Liver (tissue), 3 donors: Measurements from ENCODE around the gene TMEM223.

ENCODE experiments used
- FOXA1 ChIP-seq: IDR thresholded peaks from 2 replicates; pipeline ENCODE4 v1.6.1; 2016; ENCODE audit warnings: antibody characterized with exemption
- FOXA2 ChIP-seq: IDR thresholded peaks from 2 replicates; pipeline ENCODE4 v1.6.1; 2016; ENCODE audit warnings: antibody characterized with exemption
- GABPA ChIP-seq, 2 donors: IDR thresholded peaks in 1 of 2; conservative IDR thresholded peaks in 1 of 2; 2 replicates each; pipeline ENCODE4 v1.6.1; 2016; ENCODE audit warnings: antibody characterized with exemption in 2 of 2, mild to moderate bottlenecking in 1 of 2, moderate library complexity in 1 of 2
- JUND ChIP-seq, 2 donors: IDR thresholded peaks; 2 replicates each; pipeline ENCODE4 v1.6.1; 2016; ENCODE audit warnings: antibody characterized with exemption in 2 of 2
- NR2F2 ChIP-seq: IDR thresholded peaks from 2 replicates; pipeline ENCODE4 v1.6.1; 2016; ENCODE audit warnings: antibody characterized with exemption
- SP1 ChIP-seq: IDR thresholded peaks from 2 replicates; pipeline ENCODE4 v1.6.1; 2018; ENCODE audit warnings: antibody characterized with exemption, mild to moderate bottlenecking
- YY1 ChIP-seq: IDR thresholded peaks from 2 replicates; pipeline ENCODE4 v1.6.1; 2016; ENCODE audit warnings: antibody characterized with exemption, mild to moderate bottlenecking
- TF ChIP-seq, protein P1 (sequence below): fragments of 150-350 bp; IDR thresholded peaks from 2 replicates; pipeline ENCODE4 v1.5.1; 2017; ENCODE audit warnings: improper control_type of control experiment, low read depth, low read length; ENCODE audit not compliant: missing input control
- TF ChIP-seq, protein P2 (sequence below): IDR thresholded peaks from 2 replicates; pipeline ENCODE4 v1.6.1; 2016; ENCODE audit warnings: antibody characterized with exemption
- TF ChIP-seq, protein P3 (sequence below): IDR thresholded peaks from 2 replicates; pipeline ENCODE4 v1.6.1; 2016; ENCODE audit warnings: antibody characterized with exemption, mild to moderate bottlenecking
- donor health status: healthy.
- donor health status: healthy.

DNA sequence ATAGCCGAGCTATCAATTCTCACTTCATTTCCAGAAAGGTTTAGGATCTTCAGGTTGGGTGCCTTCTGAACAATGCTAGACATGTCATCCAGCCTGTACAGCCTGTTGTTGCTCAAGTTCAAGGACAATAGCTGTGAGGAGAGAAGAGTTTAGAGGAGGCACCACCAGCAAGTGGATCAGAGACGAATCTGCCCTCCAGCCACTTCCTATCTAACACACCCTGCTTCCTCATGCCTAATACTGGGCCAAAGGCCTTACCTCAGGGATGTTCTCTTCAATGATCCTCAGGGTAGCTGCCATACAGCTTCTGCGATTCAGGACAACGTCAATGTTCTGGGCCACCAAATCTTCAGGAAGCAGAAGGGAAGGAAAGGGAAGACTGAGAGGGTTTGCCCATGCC, 9.3 kb upstream of the TMEM223 start:
- TF ChIP-seq, protein P1, sequence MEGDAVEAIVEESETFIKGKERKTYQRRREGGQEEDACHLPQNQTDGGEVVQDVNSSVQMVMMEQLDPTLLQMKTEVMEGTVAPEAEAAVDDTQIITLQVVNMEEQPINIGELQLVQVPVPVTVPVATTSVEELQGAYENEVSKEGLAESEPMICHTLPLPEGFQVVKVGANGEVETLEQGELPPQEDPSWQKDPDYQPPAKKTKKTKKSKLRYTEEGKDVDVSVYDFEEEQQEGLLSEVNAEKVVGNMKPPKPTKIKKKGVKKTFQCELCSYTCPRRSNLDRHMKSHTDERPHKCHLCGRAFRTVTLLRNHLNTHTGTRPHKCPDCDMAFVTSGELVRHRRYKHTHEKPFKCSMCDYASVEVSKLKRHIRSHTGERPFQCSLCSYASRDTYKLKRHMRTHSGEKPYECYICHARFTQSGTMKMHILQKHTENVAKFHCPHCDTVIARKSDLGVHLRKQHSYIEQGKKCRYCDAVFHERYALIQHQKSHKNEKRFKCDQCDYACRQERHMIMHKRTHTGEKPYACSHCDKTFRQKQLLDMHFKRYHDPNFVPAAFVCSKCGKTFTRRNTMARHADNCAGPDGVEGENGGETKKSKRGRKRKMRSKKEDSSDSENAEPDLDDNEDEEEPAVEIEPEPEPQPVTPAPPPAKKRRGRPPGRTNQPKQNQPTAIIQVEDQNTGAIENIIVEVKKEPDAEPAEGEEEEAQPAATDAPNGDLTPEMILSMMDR, result no peak
- no peak for TF ChIP-seq FOXA1
- TF ChIP-seq, protein P2, sequence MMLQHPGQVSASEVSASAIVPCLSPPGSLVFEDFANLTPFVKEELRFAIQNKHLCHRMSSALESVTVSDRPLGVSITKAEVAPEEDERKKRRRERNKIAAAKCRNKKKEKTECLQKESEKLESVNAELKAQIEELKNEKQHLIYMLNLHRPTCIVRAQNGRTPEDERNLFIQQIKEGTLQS, result no peak
- TF ChIP-seq JUND (IDR thresholded peaks at IDR 0.05), result no peak
- TF ChIP-seq, protein P3, sequence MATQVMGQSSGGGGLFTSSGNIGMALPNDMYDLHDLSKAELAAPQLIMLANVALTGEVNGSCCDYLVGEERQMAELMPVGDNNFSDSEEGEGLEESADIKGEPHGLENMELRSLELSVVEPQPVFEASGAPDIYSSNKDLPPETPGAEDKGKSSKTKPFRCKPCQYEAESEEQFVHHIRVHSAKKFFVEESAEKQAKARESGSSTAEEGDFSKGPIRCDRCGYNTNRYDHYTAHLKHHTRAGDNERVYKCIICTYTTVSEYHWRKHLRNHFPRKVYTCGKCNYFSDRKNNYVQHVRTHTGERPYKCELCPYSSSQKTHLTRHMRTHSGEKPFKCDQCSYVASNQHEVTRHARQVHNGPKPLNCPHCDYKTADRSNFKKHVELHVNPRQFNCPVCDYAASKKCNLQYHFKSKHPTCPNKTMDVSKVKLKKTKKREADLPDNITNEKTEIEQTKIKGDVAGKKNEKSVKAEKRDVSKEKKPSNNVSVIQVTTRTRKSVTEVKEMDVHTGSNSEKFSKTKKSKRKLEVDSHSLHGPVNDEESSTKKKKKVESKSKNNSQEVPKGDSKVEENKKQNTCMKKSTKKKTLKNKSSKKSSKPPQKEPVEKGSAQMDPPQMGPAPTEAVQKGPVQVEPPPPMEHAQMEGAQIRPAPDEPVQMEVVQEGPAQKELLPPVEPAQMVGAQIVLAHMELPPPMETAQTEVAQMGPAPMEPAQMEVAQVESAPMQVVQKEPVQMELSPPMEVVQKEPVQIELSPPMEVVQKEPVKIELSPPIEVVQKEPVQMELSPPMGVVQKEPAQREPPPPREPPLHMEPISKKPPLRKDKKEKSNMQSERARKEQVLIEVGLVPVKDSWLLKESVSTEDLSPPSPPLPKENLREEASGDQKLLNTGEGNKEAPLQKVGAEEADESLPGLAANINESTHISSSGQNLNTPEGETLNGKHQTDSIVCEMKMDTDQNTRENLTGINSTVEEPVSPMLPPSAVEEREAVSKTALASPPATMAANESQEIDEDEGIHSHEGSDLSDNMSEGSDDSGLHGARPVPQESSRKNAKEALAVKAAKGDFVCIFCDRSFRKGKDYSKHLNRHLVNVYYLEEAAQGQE, result no peak
- no peak for TF ChIP-seq SP1
- no peak for TF ChIP-seq FOXA2
- no peak for TF ChIP-seq GABPA (IDR thresholded peaks at IDR 0.05 in 1 of 2, conservative IDR thresholded peaks at IDR 0.05 in 1 of 2)
- no peak for TF ChIP-seq NR2F2
- TF ChIP-seq YY1, result no peak
